NCI-H460 (cell line): ENCODE measurements around the gene AFAP1. TPM values are rescaled to one million over a fixed set of nuclear protein-coding genes. Genes with fewer than 3 reads are reported as not detected.

Source experiments
- DNase-seq: peaks from one replicate; pipeline ENCODE4 v3.0.0-alpha.2; 2016; ENCODE audit warnings: low read depth; ENCODE audit errors: extremely low read depth
- total RNA-seq: library from RNA; depleted of rRNA; stranded (reverse); fragments of >200 nt; shearing (Covaris generic); gene quantifications from 2 replicates; pipeline ENCODE4 v1.2.3, GENCODE V29; 2014

AFAP1 gene
- total RNA-seq, 1 experiment from 2014 or later: 29.8 TPM

- DNase-seq: peak; percentile 8
Observed at GRCh38 chr4:7872264-7872771, 67.3 kb downstream of the AFAP1 start.

DNA sequence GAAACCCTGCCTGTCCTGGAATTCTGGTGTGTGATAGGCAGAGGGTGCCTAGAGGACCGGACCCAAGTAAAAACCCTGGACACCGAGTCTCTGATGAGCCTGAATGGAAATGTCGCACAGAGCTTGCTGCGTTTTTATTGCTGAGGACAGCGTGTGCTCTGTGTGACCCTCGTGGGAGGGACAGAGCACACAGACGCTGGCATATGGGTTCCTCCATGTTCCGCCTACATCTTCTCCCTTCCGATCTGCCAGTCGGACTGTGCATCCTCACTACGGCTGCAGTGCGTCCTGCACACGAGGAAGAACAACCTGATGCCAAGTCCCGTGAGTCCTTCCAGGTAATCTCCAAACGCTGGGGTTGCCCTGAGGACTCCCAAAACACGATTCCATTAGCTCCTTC, 68.3 kb downstream of the AFAP1 start:
- no peak for DNase-seq

GRCh38 chr4:7868892-7869471, 70.7 kb downstream of the AFAP1 start:
- DNase-seq: no peak

DNA sequence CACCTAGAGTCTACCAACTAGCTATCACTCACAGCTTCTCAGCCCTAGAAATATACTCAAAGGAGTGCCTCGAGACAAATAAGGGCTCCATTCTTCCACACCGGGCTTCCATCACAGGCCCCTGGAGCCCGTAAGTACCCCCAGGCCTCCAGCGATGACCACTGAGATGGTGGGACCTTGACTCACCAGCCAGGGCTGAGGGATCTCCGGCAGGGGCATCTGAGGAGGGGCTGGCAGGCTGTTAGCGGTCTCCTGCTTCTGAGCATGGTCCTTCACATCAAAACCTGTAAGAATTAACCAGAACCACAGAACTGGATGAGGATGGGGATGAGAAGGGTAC, 71.3 kb downstream of the AFAP1 start:
- no peak for DNase-seq

DNA sequence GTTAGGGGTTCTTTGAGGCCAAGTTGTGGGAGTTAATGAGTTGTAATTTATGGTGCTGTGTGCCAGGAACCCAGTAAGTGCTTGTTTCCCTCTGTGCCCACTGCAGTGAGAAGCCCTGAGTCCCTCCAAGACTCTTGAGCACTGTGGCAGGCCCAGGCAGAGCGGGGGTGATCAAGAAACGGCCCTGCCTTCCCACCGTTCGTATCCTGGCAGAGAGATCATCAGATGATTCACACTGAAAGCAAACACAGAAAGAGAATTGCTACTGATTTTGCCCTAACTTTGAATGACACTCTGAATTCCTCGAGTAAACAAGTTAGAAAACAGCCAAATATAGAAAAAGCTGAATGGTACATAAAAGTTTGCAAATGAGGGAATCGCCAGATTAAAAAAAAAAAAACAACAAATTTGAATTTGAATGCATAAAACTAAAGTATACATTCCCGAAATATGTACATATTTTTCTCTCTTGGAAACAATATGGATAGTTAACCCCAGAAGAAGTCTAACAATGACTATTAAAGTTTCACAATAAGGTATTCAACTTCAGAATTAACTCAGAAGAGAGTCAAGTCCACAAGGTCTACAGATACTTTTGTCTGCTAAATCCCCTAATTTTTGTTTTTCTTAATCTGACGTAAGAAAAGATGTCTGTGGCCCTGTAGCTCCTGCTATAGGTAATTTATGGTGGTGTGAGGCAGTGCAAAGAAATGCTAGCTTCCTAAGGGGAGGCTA, 71.8 kb downstream of the AFAP1 start:
- no peak for DNase-seq

DNA sequence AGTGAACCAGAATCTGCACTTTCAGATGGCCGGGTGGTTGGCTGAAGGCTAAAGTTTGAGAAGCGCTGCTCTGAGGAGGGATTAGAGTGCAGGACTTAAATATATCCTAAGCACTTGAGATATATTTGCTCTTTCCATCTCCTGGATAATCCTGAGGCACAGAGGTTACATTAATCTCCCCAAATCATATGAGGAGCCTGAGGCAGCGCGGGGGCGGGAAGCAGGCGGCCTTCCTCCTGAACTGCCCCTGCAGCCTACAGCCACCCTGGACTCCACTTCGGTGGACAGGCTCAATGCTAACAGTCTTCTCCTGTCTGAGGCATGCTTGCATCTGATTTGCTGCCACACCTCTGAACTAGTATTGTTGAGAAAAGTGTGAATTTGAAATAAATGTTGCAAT, 72.5 kb downstream of the AFAP1 start:
- DNase-seq: no peak

DNA sequence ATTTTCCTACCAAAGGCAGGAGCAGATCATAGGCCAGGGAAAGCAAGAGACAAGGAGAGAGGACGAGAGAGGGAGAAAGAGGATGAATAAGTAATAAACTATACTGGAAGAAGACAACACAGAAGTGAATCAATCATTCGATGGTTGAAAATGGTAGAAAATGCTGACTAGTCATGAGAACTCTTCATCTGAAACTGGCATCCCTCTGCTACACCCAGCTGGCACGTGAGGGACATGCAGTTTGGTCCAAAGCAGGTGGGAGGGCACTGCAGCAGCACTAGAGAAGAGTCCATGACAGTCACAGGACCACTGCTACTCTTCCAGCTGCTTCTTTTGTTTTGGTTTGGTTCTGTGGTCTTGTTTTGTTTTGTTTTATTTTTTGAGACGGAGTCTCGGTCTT, 74.1 kb downstream of the AFAP1 start:
- no peak for DNase-seq

- DNase-seq: no peak
Observed at GRCh38 chr4:7864685-7865084, 75.0 kb downstream of the AFAP1 start.

DNA sequence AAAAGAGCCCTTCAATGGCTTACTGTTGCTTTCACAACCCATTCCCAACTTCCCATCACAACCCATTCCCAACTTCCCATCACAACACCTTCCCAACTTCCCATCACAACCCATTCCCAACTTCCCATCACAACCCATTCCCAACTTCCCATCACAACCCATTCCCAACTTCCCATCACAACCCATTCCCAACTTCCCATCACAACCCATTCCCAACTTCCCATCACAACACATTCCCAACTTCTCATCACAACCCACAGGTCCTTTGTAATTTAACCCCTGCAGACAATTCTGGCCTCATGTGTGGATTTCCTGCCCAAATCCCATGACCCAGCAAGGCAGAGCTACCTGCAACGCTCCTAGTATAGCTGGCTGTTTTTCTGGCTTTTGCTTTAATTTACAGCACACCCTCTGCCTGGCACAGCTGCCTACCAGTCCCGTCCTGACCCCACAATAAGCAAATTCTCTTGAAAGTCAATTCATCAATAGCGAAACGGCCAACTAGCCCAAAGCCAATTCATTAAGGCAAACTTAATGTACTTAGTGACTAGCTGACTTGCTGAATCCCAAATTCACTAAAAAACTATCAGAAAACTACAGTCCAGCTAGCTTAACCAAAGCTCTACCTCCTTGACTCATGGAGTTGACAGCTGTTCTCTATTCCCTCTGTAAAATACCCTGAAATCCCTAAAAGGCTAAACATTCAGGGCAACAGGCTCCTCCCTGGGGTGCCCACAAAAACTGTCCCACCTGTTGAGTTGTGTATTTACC, 75.6 kb downstream of the AFAP1 start:
- no peak for DNase-seq

DNA sequence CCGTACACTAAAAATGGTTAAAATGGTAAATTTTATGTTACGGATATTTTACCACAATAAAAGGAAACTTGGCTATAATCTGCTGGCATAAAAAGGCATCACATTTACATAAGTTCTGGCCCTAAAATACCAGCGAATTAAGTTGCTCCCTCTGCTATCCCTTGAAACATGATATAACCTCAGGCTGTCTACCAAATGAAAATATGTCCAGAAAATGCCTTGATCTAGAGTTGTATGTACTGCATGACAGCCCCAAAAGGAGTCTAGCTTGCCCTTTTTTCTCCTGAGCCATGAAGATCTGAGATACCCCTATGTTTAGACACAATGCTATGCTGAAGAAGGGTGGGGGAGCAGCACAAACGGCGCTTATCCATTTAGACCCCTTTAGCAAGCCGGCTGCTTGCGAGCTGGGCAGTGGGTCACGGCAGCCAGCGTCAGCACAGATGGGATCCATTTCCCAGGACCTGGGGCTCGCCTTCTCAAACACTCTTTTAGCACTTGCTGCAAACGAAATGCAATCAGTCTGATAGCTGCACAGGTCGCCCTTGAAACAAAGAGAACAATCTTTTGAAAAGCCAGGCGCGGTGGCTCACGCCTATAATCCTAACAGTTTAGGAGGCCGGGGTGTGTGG, 77.0 kb downstream of the AFAP1 start:
- no peak for DNase-seq

DNA sequence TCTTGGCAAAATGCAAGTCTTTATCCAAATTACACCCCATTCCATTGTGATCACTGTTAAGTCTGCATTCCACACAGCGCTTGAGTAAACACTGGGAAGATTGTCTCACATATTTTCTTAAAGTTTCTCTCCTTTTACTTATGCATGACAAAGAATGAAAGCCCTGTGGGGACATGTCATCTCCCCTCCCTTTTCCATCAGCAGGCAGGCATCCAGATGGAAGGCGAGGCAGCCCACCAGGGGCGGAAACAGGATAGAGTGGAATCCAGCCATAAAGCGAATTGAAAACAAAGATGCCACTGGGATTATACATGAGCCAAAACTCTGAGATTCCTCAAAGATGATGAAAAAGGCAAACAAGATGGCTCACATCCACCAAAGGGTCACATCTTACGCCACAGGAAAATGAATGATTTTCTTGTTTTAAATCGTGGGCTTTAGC, 78.2 kb downstream of the AFAP1 start:
- no peak for DNase-seq

GRCh38 chr4:7860600-7861163, 79.0 kb downstream of the AFAP1 start:
- no peak for DNase-seq

- no peak for DNase-seq
Observed at GRCh38 chr4:7859326-7859725, 80.3 kb downstream of the AFAP1 start.

GRCh38 chr4:7858498-7858897, 81.2 kb downstream of the AFAP1 start:
- DNase-seq: no peak

DNA sequence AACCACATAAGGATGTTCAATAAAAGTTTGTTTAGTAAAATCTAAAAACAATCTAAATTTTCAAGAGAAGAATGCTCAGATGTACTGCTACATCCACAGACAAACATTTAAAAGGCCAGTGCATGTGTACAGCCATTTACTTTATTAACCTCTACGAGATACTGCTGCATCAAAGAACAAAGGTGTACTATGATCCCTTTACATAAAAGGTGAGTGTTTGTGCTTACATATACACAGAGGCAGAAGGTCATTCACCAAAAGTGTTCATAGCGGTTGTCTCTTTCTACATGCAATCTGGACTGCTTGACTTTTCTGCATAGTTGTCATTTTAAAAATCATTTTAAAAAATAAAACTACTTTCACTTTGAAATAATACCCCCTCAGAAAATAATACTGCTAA, 81.7 kb downstream of the AFAP1 start:
- DNase-seq: no peak

- no peak for DNase-seq
Observed at GRCh38 chr4:7857238-7857701, 82.4 kb downstream of the AFAP1 start.

GRCh38 chr4:7855731-7856130, 83.9 kb downstream of the AFAP1 start:
- no peak for DNase-seq

- DNase-seq: no peak
Observed at GRCh38 chr4:7854697-7855370, 84.8 kb downstream of the AFAP1 start.

- DNase-seq: no peak
Observed at GRCh38 chr4:7854216-7854615, 85.4 kb downstream of the AFAP1 start.

GRCh38 chr4:7853271-7853670, 86.4 kb downstream of the AFAP1 start:
- no peak for DNase-seq
